DND-41 (cell line): ENCODE data around the gene FBXL5.

Experiments used
- ATAC-seq: fragments of 200-7000 bp; cut with Tn5 transposase; 3 replicates; pipeline ENCODE4 v1.9.1; 2021; ENCODE audit warnings: low read depth; ENCODE audit not compliant: insufficient read depth
- DNase-seq: peaks from one replicate; pipeline ENCODE4 v3.0.0-alpha.2; 2020
- H2AFZ ChIP-seq: 2 replicates; pipeline ENCODE4 v1.6.0; 2012; ENCODE audit warnings: low read depth, low read length
- H3K27ac ChIP-seq: 2 replicates; pipeline ENCODE4 v1.5.1; 2012; ENCODE audit warnings: low read length, inconsistent platforms
- H3K27me3 ChIP-seq: fragments of 200-600 bp; sonication (generic); 2 replicates; pipeline ENCODE4 v1.6.0; 2012; ENCODE audit warnings: low read length, mild to moderate bottlenecking, inconsistent platforms; ENCODE audit not compliant: insufficient read depth, poor library complexity
- H3K36me3 ChIP-seq: 2 replicates; pipeline ENCODE4 v1.5.1; 2012; ENCODE audit warnings: low read length, inconsistent platforms; ENCODE audit not compliant: insufficient read depth
- H3K4me1 ChIP-seq: 2 replicates; pipeline ENCODE4 v1.5.1; 2012; ENCODE audit warnings: mild to moderate bottlenecking, low read length; ENCODE audit not compliant: insufficient read depth
- H3K4me2 ChIP-seq: 2 replicates; pipeline ENCODE4 v1.6.0; 2012; ENCODE audit warnings: mild to moderate bottlenecking, moderate library complexity, low read length, inconsistent platforms; ENCODE audit not compliant: insufficient read depth
- H3K4me3 ChIP-seq, 2 experiments: fragments of 200-600 bp in 1 of 2; shearing (Covaris generic) in 1 of 2; 2 replicates each; pipeline ENCODE4 v1.5.1; 2012 to 2016; ENCODE audit warnings: inconsistent platforms in 2 of 2, low read length in 2 of 2, mild to moderate bottlenecking in 2 of 2, low read depth in 1 of 2, moderate library complexity in 1 of 2
- H3K79me2 ChIP-seq: 2 replicates; pipeline ENCODE4 v1.6.0; 2012; ENCODE audit warnings: low read length, inconsistent platforms; ENCODE audit not compliant: insufficient read depth
- H3K9ac ChIP-seq: 2 replicates; pipeline ENCODE4 v1.6.0; 2012; ENCODE audit warnings: low read depth, mild to moderate bottlenecking, inconsistent platforms, low read length, moderate library complexity
- H3K9me3 ChIP-seq: 2 replicates; pipeline ENCODE4 v1.5.1; 2012; ENCODE audit warnings: low read length, moderate library complexity, mild to moderate bottlenecking, inconsistent platforms; ENCODE audit not compliant: insufficient read depth, severe bottlenecking
- H4K20me1 ChIP-seq: 2 replicates; pipeline ENCODE4 v1.6.0; 2012; ENCODE audit warnings: low read length; ENCODE audit not compliant: insufficient read depth
- CTCF ChIP-seq: IDR thresholded peaks from 2 replicates; pipeline ENCODE4 v1.5.1; 2012; ENCODE audit warnings: borderline replicate concordance, low read length, moderate library complexity, mild to moderate bottlenecking; ENCODE audit not compliant: poor library complexity, severe bottlenecking; ENCODE audit errors: extremely low read depth
- EZH2 ChIP-seq: IDR thresholded peaks from 3 replicates; pipeline ENCODE4 v1.6.1; 2012; ENCODE audit warnings: borderline replicate concordance, low read depth, mild to moderate bottlenecking, moderate library complexity, low read length, inconsistent platforms; ENCODE audit not compliant: severe bottlenecking

Gene FBXL5, protein sequence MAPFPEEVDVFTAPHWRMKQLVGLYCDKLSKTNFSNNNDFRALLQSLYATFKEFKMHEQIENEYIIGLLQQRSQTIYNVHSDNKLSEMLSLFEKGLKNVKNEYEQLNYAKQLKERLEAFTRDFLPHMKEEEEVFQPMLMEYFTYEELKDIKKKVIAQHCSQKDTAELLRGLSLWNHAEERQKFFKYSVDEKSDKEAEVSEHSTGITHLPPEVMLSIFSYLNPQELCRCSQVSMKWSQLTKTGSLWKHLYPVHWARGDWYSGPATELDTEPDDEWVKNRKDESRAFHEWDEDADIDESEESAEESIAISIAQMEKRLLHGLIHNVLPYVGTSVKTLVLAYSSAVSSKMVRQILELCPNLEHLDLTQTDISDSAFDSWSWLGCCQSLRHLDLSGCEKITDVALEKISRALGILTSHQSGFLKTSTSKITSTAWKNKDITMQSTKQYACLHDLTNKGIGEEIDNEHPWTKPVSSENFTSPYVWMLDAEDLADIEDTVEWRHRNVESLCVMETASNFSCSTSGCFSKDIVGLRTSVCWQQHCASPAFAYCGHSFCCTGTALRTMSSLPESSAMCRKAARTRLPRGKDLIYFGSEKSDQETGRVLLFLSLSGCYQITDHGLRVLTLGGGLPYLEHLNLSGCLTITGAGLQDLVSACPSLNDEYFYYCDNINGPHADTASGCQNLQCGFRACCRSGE

GRCh38 chr4:15655223-15656037, at the start of gene FBXL5:
Gene FBXL5 (minus strand): TSS chr4:15655357. CDS start chr4:15655287, 70 bp downstream.
- Histone ChIP-seq H2AFZ (peak within 1 kb of the TSS; percentile 98), H3K9ac (peak within 1 kb of the TSS; percentile 94), H3K27ac (peak within 1 kb of the TSS; percentile 98), H3K4me3 (peak within 1 kb of the TSS; percentile 60 to 90), H3K36me3 (no peaks in the 10 kb centered on the region; the same call in 1 of the 2 replicates), H3K27me3 (no peaks in the 10 kb centered on the region), H3K4me2 (peak within 1 kb of the TSS; percentile 65), H3K79me2 (peaks cover 55% of the 10 kb centered on the region), H4K20me1 (peaks cover 10% of the 10 kb centered on the region; the same call in 1 of the 2 replicates), H3K4me1 (peaks cover 48% of the 10 kb centered on the region), H3K9me3 (no peaks in the 10 kb centered on the region)
- peak; percentile 65 for ATAC-seq
- TF ChIP-seq EZH2 = no peak
- no peak for TF ChIP-seq CTCF
- DNase-seq = peak; percentile 84

GRCh38 chr4:15704129-15704528, 49.0 kb upstream of the FBXL5 start:
- TF ChIP-seq CTCF (no peak), EZH2 (no peak)
- DNase-seq (no peak), ATAC-seq (no peak)
- H2AFZ ChIP-seq = no peak overlapping the region
- peaks cover 11% of the 10 kb centered on the region for H3K27me3 ChIP-seq
- H3K4me1 ChIP-seq = peaks cover 20% of the 10 kb centered on the region
- H3K9ac ChIP-seq = no peak overlapping the region
- 0 out of 2 replicates have a peak, but pooled peaks cover 6% of the 10 kb centered on the region for H4K20me1 ChIP-seq
- H3K4me3 ChIP-seq = no peak overlapping the region
- no peak overlapping the region for H3K4me2 ChIP-seq
- no peak overlapping the region for H3K27ac ChIP-seq
- H3K9me3 ChIP-seq = no peaks in the 10 kb centered on the region
- H3K36me3 ChIP-seq = no peaks in the 10 kb centered on the region
- no peaks in the 10 kb centered on the region for H3K79me2 ChIP-seq

GRCh38 chr4:15703439-15703838, 48.3 kb upstream of the FBXL5 start:
- peak overlapping the region; percentile 60 for H3K9ac ChIP-seq
- TF ChIP-seq CTCF = no peak
- no peak for TF ChIP-seq EZH2
- H3K36me3 ChIP-seq = no peaks in the 10 kb centered on the region
- no peaks in the 10 kb centered on the region for H3K79me2 ChIP-seq
- ATAC-seq (no peak), DNase-seq (no peak)
- H4K20me1 ChIP-seq = 0 out of 2 replicates have a peak, but pooled peaks cover 6% of the 10 kb centered on the region
- H3K4me2 ChIP-seq = peak overlapping the region; percentile 84
- peak overlapping the region; percentile 16 to 68; a peak in 3 of 4 replicates for H3K4me3 ChIP-seq
- H3K27ac ChIP-seq = no peak overlapping the region
- H3K4me1 ChIP-seq = peaks cover 20% of the 10 kb centered on the region
- H3K9me3 ChIP-seq = no peaks in the 10 kb centered on the region
- H2AFZ ChIP-seq = peak overlapping the region; percentile 69
- peaks cover 11% of the 10 kb centered on the region for H3K27me3 ChIP-seq
